Neural progenitor cell (in vitro differentiated cells): Measurements from ENCODE around the gene UGT1A6. TPM values are rescaled to one million over a fixed set of nuclear protein-coding genes. Genes with fewer than 3 reads are reported as not detected.
"Not testable (repeated sequence)": the region's sequence is repeated elsewhere in the genome, so short reads cannot be mapped to it uniquely, and the experiment has no call there.

Source experiments
- DNase-seq: peaks from one replicate; pipeline ENCODE4 v3.0.0-alpha.2; 2016; ENCODE audit warnings: low spot score
- H2AFZ ChIP-seq: fragments of 200-600 bp; sonication (generic); replicated peaks from 2 replicates; pipeline ENCODE4 v1.6.1; 2016; ENCODE audit warnings: antibody characterized with exemption
- H3F3A ChIP-seq: fragments of 200-600 bp; sonication (generic); 2 replicates; pipeline ENCODE4 v1.6.1; 2016; ENCODE audit warnings: antibody characterized with exemption, low read depth
- H3K27ac ChIP-seq: fragments of 200-600 bp; sonication (generic); 2 replicates; pipeline ENCODE4 v1.5.1; 2016; ENCODE audit warnings: mild to moderate bottlenecking
- H3K27me3 ChIP-seq: fragments of 200-600 bp; sonication (generic); 2 replicates; pipeline ENCODE4 v1.6.1; 2016; ENCODE audit warnings: mild to moderate bottlenecking, moderate library complexity
- H3K36me3 ChIP-seq: fragments of 200-600 bp; sonication (generic); 2 replicates; pipeline ENCODE4 v1.5.1; 2016
- H3K4me1 ChIP-seq: fragments of 200-600 bp; sonication (generic); 2 replicates; pipeline ENCODE4 v1.6.1; 2016; ENCODE audit warnings: mixed run types
- H3K4me2 ChIP-seq: fragments of 200-600 bp; sonication (generic); 2 replicates; pipeline ENCODE4 v1.6.1; 2016
- H3K4me3 ChIP-seq: fragments of 200-600 bp; sonication (generic); 2 replicates; pipeline ENCODE4 v1.5.1; 2016
- H3K79me2 ChIP-seq: fragments of 200-600 bp; sonication (generic); 2 replicates; pipeline ENCODE4 v1.6.1; 2016; ENCODE audit warnings: low read depth
- H3K9ac ChIP-seq: fragments of 200-600 bp; sonication (generic); 2 replicates; pipeline ENCODE4 v1.6.1; 2016
- H3K9me3 ChIP-seq: fragments of 200-600 bp; sonication (generic); 2 replicates; pipeline ENCODE4 v1.5.1; 2016; ENCODE audit warnings: low read depth
- H4K20me1 ChIP-seq: fragments of 200-600 bp; sonication (generic); 2 replicates; pipeline ENCODE4 v1.6.1; 2016; ENCODE audit warnings: low read depth
- H3K27ac Mint-ChIP-seq: 3 replicates; pipeline ENCODE4 v1.8.0; 2021; ENCODE audit warnings: mixed read lengths
- H3K27me3 Mint-ChIP-seq: 2 replicates; pipeline ENCODE4 v1.8.0; 2022; ENCODE audit warnings: low read depth, mild to moderate bottlenecking, inconsistent platforms, moderate library complexity, mixed read lengths; ENCODE audit not compliant: insufficient read depth
- H3K36me3 Mint-ChIP-seq: 3 replicates; pipeline ENCODE4 v1.8.0; 2021; ENCODE audit warnings: mixed read lengths
- H3K4me1 Mint-ChIP-seq: 3 replicates; pipeline ENCODE4 v1.8.0; 2021; ENCODE audit warnings: mixed read lengths
- H3K4me3 Mint-ChIP-seq: 3 replicates; pipeline ENCODE4 v1.8.0; 2021; ENCODE audit warnings: mild to moderate bottlenecking, moderate library complexity, mixed read lengths
- H3K9me3 Mint-ChIP-seq: 3 replicates; pipeline ENCODE4 v1.8.0; 2020; ENCODE audit warnings: mixed read lengths
- EZH2 ChIP-seq: fragments of 200-600 bp; sonication (generic); IDR thresholded peaks from 2 replicates; pipeline ENCODE4 v1.6.1; 2017; ENCODE audit warnings: antibody characterized with exemption, mild to moderate bottlenecking, moderate library complexity
- EZH2phosphoT487 ChIP-seq: fragments of 200-600 bp; sonication (generic); IDR thresholded peaks from 2 replicates; pipeline ENCODE4 v1.6.1; 2017; ENCODE audit warnings: antibody characterized with exemption
- total RNA-seq: library from RNA; depleted of rRNA; stranded (reverse); fragments of >200 nt; gene quantifications from 2 replicates; pipeline ENCODE4 v1.2.3, GENCODE V29; 2015; ENCODE audit warnings: low replicate concordance
- TF ChIP-seq, protein P1 (sequence below): fragments of 200-600 bp; sonication (generic); IDR thresholded peaks from 2 replicates; pipeline ENCODE4 v1.5.1; 2017; ENCODE audit warnings: antibody characterized with exemption, mild to moderate bottlenecking

UGT1A6 gene
- not detected in 2 replicates for total RNA-seq

DNA sequence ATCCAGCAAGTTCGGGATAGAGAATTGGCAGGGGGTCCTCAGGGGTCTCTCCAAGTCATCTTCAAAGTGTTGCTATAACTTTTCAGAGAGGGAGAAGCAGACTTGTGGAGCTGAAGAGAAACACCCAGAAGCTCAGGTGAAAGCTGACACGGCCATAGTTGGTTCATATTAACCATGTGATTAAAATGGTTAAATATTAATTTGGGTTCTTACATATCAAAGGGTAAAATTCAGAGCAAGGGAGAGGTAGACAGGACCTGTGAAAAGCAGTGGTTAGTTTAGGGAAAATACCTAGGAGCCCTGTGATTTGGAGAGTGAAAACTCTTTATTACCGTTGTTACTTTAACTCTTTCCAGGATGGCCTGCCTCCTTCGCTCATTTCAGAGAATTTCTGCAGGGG is at the start of gene UGT1A6:
Gene UGT1A6 (plus strand): TSS at position 243 of the 400 bp plus-strand sequence. CDS start 115 bp downstream, at position 358.
- Histone ChIP-seq H4K20me1 (no peaks in the 10 kb centered on the region), H3K4me3 (no peak within 1 kb of the TSS), H3K9me3 (no peaks in the 10 kb centered on the region), H3K79me2 (no peaks in the 10 kb centered on the region), H3K4me1 (no peaks in the 10 kb centered on the region), H2AFZ (no peak within 1 kb of the TSS), H3K27me3 (no peaks in the 10 kb centered on the region), H3K9ac (no peak within 1 kb of the TSS), H3F3A (no peaks in the 10 kb centered on the region), H3K27ac (no peak within 1 kb of the TSS), H3K36me3 (no peaks in the 10 kb centered on the region), H3K4me2 (no peak within 1 kb of the TSS)
- TF ChIP-seq EZH2phosphoT487 (no peak), EZH2 (no peak)
- TF ChIP-seq, protein P1, sequence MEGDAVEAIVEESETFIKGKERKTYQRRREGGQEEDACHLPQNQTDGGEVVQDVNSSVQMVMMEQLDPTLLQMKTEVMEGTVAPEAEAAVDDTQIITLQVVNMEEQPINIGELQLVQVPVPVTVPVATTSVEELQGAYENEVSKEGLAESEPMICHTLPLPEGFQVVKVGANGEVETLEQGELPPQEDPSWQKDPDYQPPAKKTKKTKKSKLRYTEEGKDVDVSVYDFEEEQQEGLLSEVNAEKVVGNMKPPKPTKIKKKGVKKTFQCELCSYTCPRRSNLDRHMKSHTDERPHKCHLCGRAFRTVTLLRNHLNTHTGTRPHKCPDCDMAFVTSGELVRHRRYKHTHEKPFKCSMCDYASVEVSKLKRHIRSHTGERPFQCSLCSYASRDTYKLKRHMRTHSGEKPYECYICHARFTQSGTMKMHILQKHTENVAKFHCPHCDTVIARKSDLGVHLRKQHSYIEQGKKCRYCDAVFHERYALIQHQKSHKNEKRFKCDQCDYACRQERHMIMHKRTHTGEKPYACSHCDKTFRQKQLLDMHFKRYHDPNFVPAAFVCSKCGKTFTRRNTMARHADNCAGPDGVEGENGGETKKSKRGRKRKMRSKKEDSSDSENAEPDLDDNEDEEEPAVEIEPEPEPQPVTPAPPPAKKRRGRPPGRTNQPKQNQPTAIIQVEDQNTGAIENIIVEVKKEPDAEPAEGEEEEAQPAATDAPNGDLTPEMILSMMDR = no peak
- H3K36me3 Mint-ChIP-seq = no peaks in the 10 kb centered on the region
- peak within 1 kb of the TSS; percentile 48 for H3K27ac Mint-ChIP-seq
- peaks cover 2% of the 10 kb centered on the region for H3K27me3 Mint-ChIP-seq
- no peak within 1 kb of the TSS for H3K4me3 Mint-ChIP-seq
- no peak for DNase-seq
- H3K9me3 Mint-ChIP-seq = peaks cover 2% of the 10 kb centered on the region
- H3K4me1 Mint-ChIP-seq = no peaks in the 10 kb centered on the region

DNA sequence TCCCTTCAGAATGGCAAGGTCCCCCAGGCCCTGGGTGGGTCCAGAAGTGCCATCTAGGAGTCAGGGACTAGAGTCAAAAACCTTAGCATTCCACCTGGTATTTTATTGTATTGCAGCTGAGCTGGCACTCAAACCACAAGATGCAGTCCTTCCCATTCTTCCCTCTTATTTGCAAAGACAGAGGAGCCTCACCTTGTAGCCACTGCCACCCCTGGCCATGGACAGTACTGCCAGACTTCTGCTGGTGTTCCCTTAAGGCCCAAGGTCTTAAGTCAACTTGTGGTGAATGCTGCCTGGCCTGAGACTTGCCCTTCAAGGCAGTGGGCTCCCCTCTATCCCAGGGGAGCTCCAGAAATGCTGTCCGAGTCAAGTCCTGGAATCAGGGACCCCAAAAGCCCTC is 49.6 kb upstream of the UGT1A6 start:
- TF ChIP-seq, protein P1 = peak; percentile 35
- TF ChIP-seq EZH2 = no peak
- no peak for TF ChIP-seq EZH2phosphoT487
- H3K79me2 ChIP-seq = no peaks in the 10 kb centered on the region
- H3K9me3 ChIP-seq = no peaks in the 10 kb centered on the region
- H3F3A ChIP-seq = no peaks in the 10 kb centered on the region
- no peak overlapping the region for H3K4me2 ChIP-seq
- Mint-ChIP-seq H3K9me3 (peaks cover 36% of the 10 kb centered on the region), H3K27me3 (no peaks in the 10 kb centered on the region), H3K36me3 (no peaks in the 10 kb centered on the region), H3K4me3 (peak overlapping the region; percentile 52), H3K27ac (no peak overlapping the region), H3K4me1 (no peaks in the 10 kb centered on the region)
- no peaks in the 10 kb centered on the region for H4K20me1 ChIP-seq
- H3K27me3 ChIP-seq = no peaks in the 10 kb centered on the region
- DNase-seq = peak; percentile 35
- H3K27ac ChIP-seq = no peak overlapping the region
- H3K4me1 ChIP-seq = no peaks in the 10 kb centered on the region
- H3K9ac ChIP-seq = no peak overlapping the region
- H2AFZ ChIP-seq = no peak overlapping the region
- H3K36me3 ChIP-seq = no peaks in the 10 kb centered on the region
- no peak overlapping the region for H3K4me3 ChIP-seq

DNA sequence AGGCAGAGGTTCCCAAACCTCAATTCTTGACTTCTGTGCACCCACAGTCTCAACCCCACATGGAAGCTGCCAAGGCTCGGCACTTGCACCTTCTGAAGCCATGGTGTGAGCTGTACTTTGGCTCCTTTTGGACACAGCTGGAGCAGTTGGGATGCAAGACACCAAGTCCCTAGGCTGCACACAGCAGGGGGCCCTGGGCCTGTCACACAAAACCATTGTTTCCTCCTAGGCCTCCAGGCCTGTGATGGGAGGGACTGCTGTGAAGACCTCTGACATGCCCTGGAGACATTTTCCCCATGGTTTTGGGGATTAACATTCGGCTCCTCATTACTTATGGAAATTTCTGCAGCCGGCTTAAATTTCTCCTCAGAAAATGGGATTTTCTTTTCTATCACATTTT is 46.7 kb upstream of the UGT1A6 start:
- H3K27ac Mint-ChIP-seq, H3K9me3 ChIP-seq, H3K27ac ChIP-seq, H3K27me3 Mint-ChIP-seq, H3K4me3 ChIP-seq, H3K9ac ChIP-seq, H3K4me1 Mint-ChIP-seq, H3K27me3 ChIP-seq, H3K4me2 ChIP-seq, H3K36me3 ChIP-seq, H3K36me3 Mint-ChIP-seq, H4K20me1 ChIP-seq, H3K4me1 ChIP-seq, H3F3A ChIP-seq, H3K79me2 ChIP-seq, H3K4me3 Mint-ChIP-seq, H2AFZ ChIP-seq: not testable (repeated sequence)
- peaks cover 36% of the 10 kb centered on the region for H3K9me3 Mint-ChIP-seq
- DNase-seq = peak; percentile 5

DNA sequence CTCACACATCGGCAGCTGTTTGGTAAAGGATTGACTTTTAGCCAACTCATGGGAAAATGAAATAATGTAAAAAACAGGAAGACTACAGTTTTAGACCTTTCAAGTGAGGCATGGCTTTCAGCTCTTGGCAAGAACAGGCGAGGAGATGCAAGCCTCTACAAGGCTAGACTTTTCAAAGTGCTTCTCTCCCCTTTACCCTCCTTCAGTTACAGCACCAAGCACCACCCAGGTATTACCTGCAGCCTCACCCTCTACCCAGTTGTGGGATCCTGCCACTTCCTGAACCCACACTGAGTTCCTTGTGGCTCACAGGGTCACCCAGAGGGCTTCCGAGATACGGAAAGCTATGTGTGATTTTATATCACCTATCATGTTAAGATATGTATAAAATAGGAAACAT is 41.7 kb upstream of the UGT1A6 start:
- no peaks in the 10 kb centered on the region for H3K4me1 Mint-ChIP-seq
- TF ChIP-seq EZH2phosphoT487 (no peak), EZH2 (no peak)
- TF ChIP-seq, protein P1 = no peak
- H3K4me2 ChIP-seq = no peak overlapping the region
- H3K9ac ChIP-seq = no peak overlapping the region
- no peaks in the 10 kb centered on the region for H3K9me3 ChIP-seq
- H3K27ac Mint-ChIP-seq = no peak overlapping the region
- no peaks in the 10 kb centered on the region for H3K36me3 ChIP-seq
- H4K20me1 ChIP-seq = no peaks in the 10 kb centered on the region
- no peak overlapping the region for H3K4me3 ChIP-seq
- H3K4me3 Mint-ChIP-seq = no peak overlapping the region
- no peak overlapping the region for H2AFZ ChIP-seq
- no peaks in the 10 kb centered on the region for H3F3A ChIP-seq
- DNase-seq = no peak
- H3K27ac ChIP-seq = no peak overlapping the region
- H3K79me2 ChIP-seq = no peaks in the 10 kb centered on the region
- H3K27me3 Mint-ChIP-seq = peaks cover 2% of the 10 kb centered on the region
- H3K9me3 Mint-ChIP-seq = peaks cover 18% of the 10 kb centered on the region
- no peaks in the 10 kb centered on the region for H3K27me3 ChIP-seq
- no peaks in the 10 kb centered on the region for H3K4me1 ChIP-seq
- no peaks in the 10 kb centered on the region for H3K36me3 Mint-ChIP-seq
